ENCODE results near the gene ANKRD10. TPM values are rescaled to one million over a fixed set of nuclear protein-coding genes. Genes with fewer than 3 reads are reported as not detected.

The ANKRD10 gene
- total RNA-seq, 4 donors from 2014 or later = 145 to 381 (median 164) TPM

DNA sequence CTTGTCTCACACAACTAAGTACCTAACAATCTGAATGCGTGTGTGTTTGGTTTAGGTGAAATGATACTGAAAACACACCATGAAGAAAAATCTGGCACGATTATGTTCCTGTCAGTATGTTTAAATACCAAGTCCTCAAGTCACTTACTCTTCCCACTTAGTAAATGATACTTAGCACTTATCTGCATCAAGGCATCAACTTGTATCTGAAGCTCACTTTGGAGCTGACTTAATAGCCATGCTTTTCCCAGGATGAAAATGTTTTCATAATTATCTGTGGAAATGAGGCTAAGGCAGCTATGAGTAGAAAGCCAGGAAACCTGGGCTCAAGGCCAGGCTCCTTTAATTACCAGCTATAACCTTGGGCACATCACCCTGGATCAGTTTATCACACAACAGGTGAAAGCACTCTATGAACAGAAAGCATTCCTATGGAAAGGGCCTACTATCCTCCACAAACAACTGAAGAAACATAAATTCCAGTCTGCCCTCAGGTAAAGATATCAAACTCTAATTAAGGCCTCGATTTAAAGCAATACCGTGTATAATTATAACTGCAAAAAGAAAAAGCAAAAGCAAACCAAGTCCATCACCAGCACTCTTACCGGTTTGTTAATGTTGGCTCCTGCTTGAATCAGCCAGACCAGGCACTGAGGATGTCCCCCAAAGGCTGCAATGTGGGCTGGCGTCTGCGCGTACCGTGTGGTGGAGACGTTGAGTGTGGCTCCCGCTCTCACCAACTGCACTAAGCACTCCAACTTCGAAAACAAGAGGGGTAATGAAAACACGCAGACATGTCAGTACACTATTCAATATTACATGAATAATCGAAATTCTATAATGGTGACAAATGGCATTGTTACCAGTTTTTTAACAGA lies 4.6 kb downstream of the ANKRD10 start:
- Histone ChIP-seq H3K9me3 (no peaks in the 10 kb centered on the region), H3K4me1 (peaks cover 66 to 78% of the 10 kb centered on the region in 2 donors), H3K27me3 (no peaks in the 10 kb centered on the region), H3K36me3 (peaks cover 0 to 14% of the 10 kb centered on the region in 2 donors), H3K4me3 (peak overlapping the region in 2 of 4 donors; percentile 7 to 85), H3K27ac (peak overlapping the region; percentile 96 to 100 (median 98))
- in situ Hi-C loops (cut with MboI; ENCODE audit: low sequenced_read_pairs in 4 of 4) (loop anchor here in 3 of 4 donors (10.0 to 25.0 kb wide), 4 partner anchors 198 to 327 kb away; partner anchors contain the start of genes CARS2 (in 3 of the 3) and ING1 (in 2 of the 3)), intact Hi-C loops (cut with DNase I; ENCODE audit: low total_unique reads) (loop anchor here (5.0 to 10.0 kb wide), 3 partner anchors 293 to 335 kb away; partner anchors contain the start of gene NAXD)
- ATAC-seq (no peak), DNase-seq (peak; percentile 41 to 57)
- TF ChIP-seq, protein P1, sequence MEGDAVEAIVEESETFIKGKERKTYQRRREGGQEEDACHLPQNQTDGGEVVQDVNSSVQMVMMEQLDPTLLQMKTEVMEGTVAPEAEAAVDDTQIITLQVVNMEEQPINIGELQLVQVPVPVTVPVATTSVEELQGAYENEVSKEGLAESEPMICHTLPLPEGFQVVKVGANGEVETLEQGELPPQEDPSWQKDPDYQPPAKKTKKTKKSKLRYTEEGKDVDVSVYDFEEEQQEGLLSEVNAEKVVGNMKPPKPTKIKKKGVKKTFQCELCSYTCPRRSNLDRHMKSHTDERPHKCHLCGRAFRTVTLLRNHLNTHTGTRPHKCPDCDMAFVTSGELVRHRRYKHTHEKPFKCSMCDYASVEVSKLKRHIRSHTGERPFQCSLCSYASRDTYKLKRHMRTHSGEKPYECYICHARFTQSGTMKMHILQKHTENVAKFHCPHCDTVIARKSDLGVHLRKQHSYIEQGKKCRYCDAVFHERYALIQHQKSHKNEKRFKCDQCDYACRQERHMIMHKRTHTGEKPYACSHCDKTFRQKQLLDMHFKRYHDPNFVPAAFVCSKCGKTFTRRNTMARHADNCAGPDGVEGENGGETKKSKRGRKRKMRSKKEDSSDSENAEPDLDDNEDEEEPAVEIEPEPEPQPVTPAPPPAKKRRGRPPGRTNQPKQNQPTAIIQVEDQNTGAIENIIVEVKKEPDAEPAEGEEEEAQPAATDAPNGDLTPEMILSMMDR (IDR thresholded peaks at IDR 0.05 in 4 of 5, conservative IDR thresholded peaks at IDR 0.05 in 1 of 5) = no peak
- no peak for TF ChIP-seq POLR2A (IDR thresholded peaks at IDR 0.05)

DNA sequence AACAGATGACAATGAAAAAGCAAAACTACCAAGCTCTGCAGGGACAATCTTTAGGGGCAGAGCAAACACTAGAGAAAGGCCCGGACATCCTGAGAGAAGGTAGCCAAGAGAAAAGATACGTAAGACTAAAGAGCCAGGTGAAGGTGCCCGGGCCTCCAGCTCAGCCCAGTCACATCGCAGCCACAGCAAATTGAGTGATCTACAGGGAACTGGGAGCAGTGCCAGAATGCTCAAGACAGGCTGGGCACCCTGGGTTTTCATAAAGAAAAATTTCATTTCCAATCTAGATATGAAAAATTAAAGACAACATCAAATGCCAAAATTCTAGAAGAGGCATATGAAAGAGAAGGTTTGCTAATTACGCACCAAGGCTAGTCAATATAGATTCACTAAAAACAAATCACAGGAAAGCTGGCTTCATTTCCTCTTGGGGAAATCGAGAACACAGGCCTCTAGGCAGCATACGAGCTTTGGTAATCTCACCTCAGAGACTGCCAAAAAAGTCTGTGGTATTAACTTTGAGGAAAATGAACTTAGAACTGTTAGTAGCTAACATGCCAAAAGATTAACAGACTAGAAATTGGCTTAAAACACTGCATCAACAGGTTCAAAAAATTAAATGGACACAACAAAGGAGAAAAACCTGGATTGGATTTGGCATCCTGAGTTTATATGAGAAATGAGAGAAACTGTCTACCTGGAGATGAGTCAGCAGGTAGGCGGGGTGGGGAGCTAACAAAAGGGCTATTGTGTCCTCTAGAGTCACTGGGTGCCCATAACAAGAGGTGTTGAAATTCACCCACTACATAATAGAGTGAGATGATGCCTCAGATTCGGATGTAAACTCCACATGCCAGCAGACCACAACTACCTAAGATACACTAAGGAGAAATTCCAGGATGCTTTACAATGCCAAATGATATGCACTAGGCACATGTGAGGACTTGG lies 6.6 kb downstream of the ANKRD10 start:
- intact Hi-C loops (cut with DNase I; ENCODE audit: low total_unique reads) (no loop called here), in situ Hi-C loops (cut with MboI; ENCODE audit: low sequenced_read_pairs in 4 of 4) (loop anchor here in 3 of 4 donors (25.0 kb wide), 3 partner anchors 196 to 329 kb away; partner anchors contain the start of genes CARS2 (in 2 of the 3) and ING1 (in 2 of the 3))
- H3K9me3 ChIP-seq = no peaks in the 10 kb centered on the region
- H3K4me3 ChIP-seq = peak overlapping the region in 1 of 4 donors; percentile 6
- peaks cover 0 to 32% of the 10 kb centered on the region in 2 donors for H3K36me3 ChIP-seq
- TF ChIP-seq, protein P1 (IDR thresholded peaks at IDR 0.05 in 4 of 5, conservative IDR thresholded peaks at IDR 0.05 in 1 of 5) = no peak
- TF ChIP-seq POLR2A (IDR thresholded peaks at IDR 0.05) = no peak
- H3K4me1 ChIP-seq = peaks cover 67 to 84% of the 10 kb centered on the region in 2 donors
- DNase-seq (peak in 1 of 2 donors; percentile 62), ATAC-seq (peak in 1 of 2 donors; percentile 25)
- H3K27me3 ChIP-seq = no peaks in the 10 kb centered on the region
- peak overlapping the region; percentile 96 to 100 (median 98) for H3K27ac ChIP-seq

GRCh38 chr13:110907301-110907700 lies 7.6 kb downstream of the ANKRD10 start:
- DNase-seq (no peak), ATAC-seq (no peak)
- peak overlapping the region in 2 of 4 donors; percentile 6 to 16 for H3K4me3 ChIP-seq
- in situ Hi-C loops (cut with MboI; ENCODE audit: low sequenced_read_pairs in 4 of 4) = loop anchor here in 3 of 4 donors (25.0 kb wide), 3 partner anchors 195 to 330 kb away; partner anchors contain the start of genes CARS2 (in 2 of the 3) and ING1 (in 2 of the 3)
- no peaks in the 10 kb centered on the region for H3K27me3 ChIP-seq
- intact Hi-C loops (cut with DNase I; ENCODE audit: low total_unique reads) = no loop called here
- H3K4me1 ChIP-seq = peaks cover 68 to 82% of the 10 kb centered on the region in 2 donors
- peak overlapping the region; percentile 96 to 100 (median 98) for H3K27ac ChIP-seq
- TF ChIP-seq, protein P1 (IDR thresholded peaks at IDR 0.05 in 4 of 5, conservative IDR thresholded peaks at IDR 0.05 in 1 of 5) = no peak
- TF ChIP-seq POLR2A (IDR thresholded peaks at IDR 0.05) = no peak
- H3K36me3 ChIP-seq = peaks cover 0 to 37% of the 10 kb centered on the region in 2 donors
- H3K9me3 ChIP-seq = no peaks in the 10 kb centered on the region

DNA sequence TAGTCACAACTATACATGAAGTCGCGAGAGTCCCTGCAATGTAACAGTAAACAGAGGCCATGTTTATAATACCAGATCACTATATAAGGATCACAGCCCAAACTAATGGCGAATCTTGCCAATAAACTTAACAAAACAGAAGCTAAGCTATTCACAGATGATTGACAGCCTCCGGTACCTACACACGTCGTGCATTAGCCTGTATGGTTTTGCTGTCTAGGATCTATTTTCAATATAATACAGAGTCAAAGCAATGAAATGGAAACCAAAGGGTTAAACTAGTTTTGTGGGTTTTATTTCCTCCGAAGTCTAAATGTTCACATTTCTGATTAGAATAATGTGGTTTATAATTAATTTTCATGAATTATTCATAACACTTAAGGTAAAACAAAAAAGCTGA lies 10.1 kb downstream of the ANKRD10 start:
- intact Hi-C loops (cut with DNase I; ENCODE audit: low total_unique reads) (no loop called here), in situ Hi-C loops (cut with MboI; ENCODE audit: low sequenced_read_pairs in 4 of 4) (loop anchor here in 3 of 4 donors (25.0 kb wide), 3 partner anchors 192 to 333 kb away; partner anchors contain the start of genes CARS2 (in 2 of the 3) and ING1 (in 2 of the 3))
- no peaks in the 10 kb centered on the region for H3K9me3 ChIP-seq
- ATAC-seq = no peak
- no peak for DNase-seq
- no peaks in the 10 kb centered on the region for H3K27me3 ChIP-seq
- peaks cover 0 to 50% of the 10 kb centered on the region in 2 donors for H3K36me3 ChIP-seq
- H3K27ac ChIP-seq = no peak overlapping the region
- H3K4me1 ChIP-seq = peaks cover 43 to 63% of the 10 kb centered on the region in 2 donors
- TF ChIP-seq POLR2A (IDR thresholded peaks at IDR 0.05) = no peak
- TF ChIP-seq, protein P1 (IDR thresholded peaks at IDR 0.05 in 4 of 5, conservative IDR thresholded peaks at IDR 0.05 in 1 of 5) = no peak
- no peak overlapping the region for H3K4me3 ChIP-seq
